T-helper 2 cell treated with Interferon-gamma antibody and Interleukin-4, amounts not matched to agents 100 ng/mL and 5 ng/mL, for 36 hours (primary cell): Measurements from ENCODE around the gene SYNE2. TPM values are rescaled to one million over a fixed set of nuclear protein-coding genes. Genes with fewer than 3 reads are reported as not detected.
"Not testable (repeated sequence)": the region's sequence is repeated elsewhere in the genome, so short reads cannot be mapped to it uniquely, and the experiment has no call there.

Experiments used
- intact Hi-C: fragments of 100-400 bp; cut with micrococcal nuclease; formaldehyde crosslinking; loops from one replicate; pipeline ENCODE4 v1.15.1; 2023
- total RNA-seq: library from RNA; stranded (reverse); gene quantifications from 2 replicates; pipeline ENCODE4 v1.2.3, GENCODE V29; 2022

The SYNE2 gene
- total RNA-seq, 1 donor from 2014 or later, result 75.6 TPM

DNA sequence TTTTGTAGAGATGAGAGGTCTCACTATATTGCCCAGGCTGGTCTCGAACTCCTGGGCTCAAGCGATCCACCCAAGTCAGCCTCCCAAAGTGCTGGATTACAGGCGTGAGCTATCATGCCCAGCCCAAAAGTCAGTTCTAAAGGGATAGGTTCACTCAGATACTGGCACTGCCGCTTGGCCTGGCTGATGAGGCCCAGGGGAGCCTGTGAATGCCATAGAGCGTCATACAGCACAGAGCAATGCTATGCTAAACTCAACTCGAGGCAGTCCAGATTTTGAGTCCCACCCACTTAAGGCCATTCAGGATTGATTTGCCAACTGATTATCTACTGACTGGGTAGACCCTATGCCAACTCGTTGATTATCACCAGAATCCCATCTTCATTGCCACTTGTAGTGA, 262.0 kb downstream of the SYNE2 start:
- intact Hi-C loops, result no loop called here

DNA sequence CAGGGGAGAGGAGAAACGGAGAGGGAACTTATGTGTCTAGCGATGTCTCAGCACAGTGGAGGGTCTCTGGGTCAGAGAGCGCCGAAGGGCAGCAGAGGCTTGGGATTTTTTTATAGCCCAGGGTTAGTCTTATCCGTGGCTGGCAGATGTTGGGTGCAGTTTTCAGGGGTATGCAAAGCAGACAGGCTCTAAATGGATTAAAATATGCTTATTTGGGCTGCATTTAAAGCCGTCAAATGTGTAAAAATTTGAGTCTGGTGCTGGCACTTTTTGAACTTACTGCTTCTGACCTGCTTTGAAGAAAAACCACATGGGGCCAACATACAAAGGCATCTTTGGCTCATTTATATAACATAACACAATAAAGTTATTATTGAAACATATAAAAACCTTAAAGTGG, 262.6 kb downstream of the SYNE2 start:
- intact Hi-C loops, result no loop called here

DNA sequence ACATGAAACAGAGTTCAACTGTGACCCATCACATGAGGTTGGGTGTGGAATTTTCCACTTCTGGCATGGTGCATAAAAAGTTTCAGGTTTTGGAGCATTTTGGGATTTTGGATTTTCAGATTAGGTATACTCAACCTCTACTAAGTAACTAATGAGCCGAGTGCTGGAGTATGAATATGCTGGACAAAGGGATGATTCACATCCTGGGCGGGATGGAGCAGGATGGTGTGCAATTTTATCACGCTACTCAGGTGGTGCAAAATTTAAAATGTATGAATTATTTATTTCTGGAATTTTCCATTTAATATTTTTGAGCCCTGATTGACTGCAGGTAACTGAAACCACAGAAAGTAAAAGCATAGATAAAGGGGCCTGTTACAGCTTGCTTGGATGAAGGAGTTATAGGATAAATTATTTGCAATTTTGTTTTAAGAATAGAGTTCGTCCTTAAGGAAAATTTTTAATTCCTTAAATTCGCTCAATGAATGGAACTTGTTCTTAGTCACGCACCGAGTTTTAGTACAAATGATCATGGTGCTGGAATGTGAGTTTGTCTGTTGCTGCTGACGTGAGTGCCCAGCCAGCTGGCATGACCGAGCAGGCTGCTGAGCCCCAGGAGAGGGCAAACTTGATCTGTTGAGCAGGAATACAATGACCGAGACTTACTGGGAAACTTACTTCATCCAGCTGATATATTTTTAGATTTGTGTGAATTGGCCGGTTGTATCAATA, 265.0 kb downstream of the SYNE2 start:
- intact Hi-C loops, result no loop called here

DNA sequence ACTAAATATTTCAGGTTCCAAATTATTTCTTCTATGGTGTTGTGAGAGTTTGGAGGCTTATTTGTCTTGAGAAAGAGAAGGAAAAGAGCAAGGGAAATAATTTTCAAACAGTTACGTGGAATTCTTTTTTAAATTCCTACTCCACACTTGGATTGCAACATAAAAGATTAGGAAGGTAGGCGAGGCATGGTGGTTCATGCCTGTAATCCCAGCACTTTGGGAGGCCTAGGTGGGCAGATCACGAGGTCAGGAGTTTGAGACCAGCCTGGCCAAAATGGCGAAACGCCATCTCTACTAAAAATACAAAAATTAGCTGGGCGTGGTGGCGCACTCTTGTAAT, 265.6 kb downstream of the SYNE2 start:
- intact Hi-C loops, result not testable (repeated sequence)

DNA sequence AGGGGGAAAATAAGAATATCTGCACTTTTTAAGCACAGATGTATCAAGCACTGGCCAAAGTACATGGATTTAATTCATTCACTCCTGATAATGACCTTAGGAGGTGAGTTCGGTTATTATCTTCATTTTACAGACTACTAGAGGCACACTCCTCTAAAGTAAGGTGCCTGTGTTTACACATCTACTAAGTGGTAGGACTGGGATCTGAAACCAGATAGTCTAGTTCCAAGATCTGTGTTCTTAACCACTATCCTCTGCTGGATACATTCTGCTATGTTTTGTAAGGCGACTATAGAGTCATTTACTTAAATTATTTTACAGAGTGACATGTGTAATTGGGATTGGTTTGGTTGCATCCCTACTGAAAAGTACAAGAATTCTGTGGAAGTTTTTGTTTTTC, 266.1 kb downstream of the SYNE2 start:
- intact Hi-C loops, result no loop called here

DNA sequence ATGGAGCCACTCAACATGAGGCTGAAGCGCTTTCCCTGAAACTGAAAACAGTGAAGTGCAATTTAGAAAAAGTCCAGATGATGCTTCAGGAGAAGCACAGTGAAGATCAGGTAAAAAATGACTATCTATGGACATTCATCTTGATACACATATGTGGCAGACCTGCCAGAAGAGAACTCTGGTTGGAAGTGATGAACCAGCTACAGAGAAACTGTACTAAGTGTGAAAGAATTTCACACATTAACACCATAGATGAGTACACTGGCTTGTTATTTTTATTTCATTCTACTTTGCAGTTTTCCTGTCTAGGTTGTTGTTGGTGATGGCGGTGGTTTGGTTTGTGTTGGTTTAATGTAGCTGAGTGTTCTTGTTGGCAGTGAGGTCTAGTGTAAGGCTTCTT, 266.7 kb downstream of the SYNE2 start:
- intact Hi-C loops, result no loop called here

DNA sequence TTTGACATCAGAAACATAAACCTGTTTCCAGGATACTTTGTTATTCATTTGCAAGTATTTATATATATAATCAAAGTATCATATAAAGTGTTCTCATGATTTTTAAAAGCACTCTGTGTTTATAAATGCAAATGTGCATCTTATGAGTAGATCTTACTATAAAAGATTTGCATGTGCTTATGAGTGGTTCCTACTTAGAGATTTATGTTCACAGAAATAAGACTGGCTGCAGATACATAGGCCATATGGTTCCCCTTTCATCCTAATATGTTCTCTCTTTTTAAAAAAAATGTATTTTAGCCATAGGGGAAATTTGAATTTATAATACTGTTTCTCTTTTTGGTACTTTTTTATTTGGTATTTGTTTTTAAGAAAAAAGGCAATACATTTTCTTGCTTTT, 267.2 kb downstream of the SYNE2 start:
- intact Hi-C loops, result no loop called here

DNA sequence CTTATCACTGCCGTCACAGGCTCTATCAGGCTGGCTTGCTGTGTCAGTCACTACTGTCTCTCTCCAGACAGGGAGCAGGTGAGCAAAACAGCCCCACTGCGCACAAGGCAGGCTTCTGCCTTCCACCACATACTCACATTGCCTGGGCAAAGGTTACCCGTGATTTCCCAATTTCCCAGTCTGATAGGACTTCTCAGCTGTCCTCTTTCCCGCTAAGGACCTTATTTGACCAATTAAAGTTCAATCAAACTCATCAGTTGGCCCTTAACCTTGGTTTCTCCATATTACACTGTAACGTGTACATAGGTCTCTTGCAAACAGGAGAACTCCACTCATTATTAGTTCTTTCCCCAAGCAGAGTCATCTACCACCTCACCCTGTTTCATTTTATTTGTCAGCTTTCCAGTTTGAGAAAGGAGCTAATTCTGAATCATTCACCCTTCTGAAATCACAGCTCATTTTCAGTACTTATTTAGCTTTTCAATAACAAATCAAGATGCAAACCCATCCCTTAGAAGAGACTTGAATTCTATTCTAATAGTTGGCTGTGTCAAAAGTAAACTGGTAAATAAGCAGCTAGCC, 270.5 kb downstream of the SYNE2 start:
- intact Hi-C loops, result no loop called here

DNA sequence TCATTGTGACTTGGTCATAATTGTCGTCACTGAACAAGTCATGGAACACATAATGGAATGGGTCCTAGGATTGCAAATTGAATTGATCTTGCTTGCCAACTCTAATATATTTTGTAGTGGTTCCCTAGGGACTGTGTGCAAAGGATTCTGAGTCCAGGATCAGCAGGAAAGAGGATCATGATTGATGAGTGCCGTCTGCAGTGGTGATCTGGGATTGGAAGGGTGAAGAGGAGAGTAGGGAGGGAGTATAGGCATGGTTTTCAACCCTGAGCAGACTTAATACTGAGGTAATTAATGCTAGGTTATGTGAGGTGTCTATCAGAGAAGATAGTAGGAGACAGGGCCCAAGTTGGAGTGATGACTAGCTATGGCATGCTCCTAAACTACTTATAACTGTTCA, 272.5 kb downstream of the SYNE2 start:
- intact Hi-C loops, result no loop called here

DNA sequence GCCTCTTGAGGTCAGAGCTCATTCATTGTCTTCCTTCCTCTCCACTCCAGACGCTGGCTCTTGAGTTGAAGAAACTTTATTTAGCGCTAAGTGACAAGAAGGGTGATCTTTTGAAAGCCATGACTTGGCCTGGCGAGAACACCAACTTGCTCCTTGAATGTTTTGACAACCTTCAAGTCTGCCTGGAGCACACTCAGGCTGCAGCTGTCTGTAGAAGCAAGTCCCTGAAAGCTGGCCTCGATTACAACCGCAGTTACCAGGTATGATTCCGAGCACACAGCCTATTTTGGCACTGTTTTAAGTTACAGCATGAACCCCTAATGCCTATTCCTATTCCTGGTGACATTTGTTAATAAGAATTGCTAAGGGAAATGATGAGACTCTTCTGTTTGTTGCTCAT, 273.7 kb downstream of the SYNE2 start:
- intact Hi-C loops, result no loop called here

DNA sequence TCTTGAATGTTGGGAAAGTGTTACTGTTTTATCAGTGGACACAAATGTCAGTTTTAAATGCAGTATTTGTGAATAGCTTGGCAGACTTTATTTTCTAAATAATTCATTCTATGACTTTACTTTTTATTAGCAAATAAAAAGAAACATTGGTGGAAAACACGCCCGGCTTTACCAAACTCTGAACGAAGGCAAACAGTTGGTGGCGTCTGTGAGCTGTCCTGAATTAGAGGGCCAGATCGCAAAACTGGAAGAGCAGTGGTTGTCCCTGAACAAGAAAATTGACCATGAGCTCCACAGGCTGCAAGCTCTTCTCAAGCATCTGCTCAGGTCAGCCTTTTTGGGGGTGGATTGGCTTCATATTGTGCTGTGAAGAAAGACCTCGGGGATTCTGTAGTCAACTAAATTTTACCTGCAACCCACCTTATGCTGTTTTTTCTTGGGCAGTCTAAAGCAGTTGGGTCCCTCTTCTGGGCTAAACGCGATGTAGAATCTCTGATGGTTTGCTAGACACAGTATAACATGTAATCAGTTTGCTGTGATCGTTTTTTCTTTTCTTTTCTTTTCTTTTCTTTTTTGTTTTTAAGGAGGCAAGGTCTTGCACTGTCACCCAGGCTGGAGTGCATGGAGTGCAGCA, 285.0 kb downstream of the SYNE2 start:
- intact Hi-C loops, result no loop called here

DNA sequence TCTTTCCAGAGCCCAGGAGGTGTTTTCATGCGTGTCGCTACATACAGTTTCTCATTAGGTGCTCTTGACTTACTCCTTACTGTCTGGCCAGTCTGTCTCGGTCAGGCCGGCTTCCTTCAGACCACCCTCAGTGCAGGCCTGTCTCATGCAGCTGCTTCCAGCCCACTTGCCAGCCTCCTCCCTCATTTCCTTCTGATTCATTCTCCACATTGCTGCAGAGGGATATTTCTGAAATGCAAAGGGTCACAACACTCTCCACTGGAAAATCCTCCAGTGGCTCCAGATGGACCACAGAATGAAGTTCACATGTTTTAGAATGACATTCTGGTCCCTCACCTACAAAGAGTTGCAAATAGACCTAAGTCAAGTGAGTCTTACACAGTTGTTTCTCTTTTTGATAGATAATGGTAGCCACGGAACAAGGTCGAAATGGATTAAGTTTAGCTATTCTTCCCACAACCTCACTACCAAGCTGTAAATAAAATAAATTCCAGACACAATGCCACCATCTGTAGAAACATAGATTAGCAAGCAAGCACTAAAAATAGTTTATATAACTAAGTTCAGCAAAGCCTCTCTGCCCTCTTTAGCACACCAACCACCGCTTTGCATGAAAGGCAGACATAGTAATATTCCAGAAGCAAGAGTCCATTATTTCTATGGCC, 294.5 kb downstream of the SYNE2 start:
- intact Hi-C loops, result no loop called here

DNA sequence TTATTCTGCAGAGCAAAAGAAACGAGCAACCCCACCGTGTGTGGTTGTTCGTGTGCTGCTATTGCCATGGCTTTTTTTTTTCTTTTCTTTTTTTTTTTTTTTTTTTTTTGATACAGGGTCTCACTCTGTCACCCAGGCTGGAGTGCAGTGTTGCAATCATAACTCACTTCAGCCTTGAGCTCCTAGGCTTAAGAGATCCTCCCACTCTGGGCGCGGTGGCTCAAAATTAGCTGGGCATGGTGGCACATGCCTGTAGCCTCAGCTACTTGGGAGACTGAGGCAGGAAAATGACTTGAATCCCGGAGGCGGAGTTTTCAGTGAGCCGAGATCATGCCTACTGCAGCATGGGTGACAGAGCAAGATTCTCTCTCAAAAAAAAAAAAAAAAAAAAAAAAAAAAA, 297.1 kb downstream of the SYNE2 start:
- intact Hi-C loops, result loop anchor here (10.0 kb wide), 1 partner anchor 145 kb away; the partner anchor contains the start of gene ESR2

DNA sequence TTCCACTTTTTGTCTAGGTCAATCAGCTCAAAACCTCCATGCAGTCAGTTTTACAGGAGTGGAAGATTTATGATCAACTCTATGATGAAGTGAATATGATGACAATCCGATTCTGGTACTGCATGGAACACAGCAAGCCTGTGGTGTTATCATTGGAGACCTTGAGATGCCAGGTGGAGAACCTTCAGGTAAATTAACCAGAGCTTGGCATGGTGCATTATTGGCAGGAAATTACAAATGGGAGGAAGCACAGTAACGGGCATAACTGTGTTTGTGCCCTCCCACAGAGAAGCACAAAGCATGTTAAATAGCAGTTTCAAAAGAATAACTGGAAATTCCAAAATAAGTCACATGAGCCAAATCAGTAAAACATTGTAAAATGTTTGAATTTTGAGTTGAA, 305.8 kb downstream of the SYNE2 start:
- intact Hi-C loops, result loop anchor here (10.0 kb wide), 1 partner anchor 136 kb away; the partner anchor contains the start of gene ESR2

DNA sequence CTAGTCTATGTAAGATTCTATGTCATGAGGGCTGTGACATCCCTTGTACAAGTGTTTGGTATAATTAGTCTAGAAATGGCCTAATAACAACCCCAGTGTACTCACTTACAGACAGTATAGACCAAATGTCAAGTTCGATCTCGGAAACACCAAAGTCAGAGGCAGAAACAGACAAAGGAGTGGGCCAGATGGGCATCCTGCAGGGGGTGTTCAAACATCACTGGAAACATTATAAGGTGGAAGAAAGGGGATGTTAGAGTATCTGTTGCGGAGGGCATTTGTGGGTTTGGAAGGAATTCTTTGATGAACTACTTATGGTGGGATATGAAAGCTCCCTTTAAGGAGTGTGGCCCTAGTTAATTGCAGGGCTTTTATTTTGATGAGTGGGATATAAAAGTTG, 306.8 kb downstream of the SYNE2 start:
- intact Hi-C loops, result loop anchor here (10.0 kb wide), 1 partner anchor 135 kb away; the partner anchor contains the start of gene ESR2

DNA sequence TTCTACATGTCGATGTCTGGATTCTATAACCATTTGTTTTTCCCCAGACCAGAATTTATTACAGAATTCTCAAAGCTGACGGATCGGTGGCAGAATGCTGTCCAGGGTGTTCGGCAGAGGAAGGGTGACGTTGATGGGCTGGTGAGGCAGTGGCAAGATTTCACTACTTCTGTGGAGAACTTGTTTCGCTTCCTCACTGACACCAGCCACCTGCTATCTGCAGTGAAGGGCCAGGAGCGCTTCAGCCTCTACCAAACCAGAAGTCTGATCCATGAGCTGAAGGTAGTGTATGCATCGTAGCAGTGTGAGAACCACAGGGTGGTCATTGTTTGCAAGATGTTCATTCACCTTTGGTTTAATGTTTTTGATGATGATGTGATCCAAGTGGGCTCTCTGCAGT, 317.4 kb downstream of the SYNE2 start:
- intact Hi-C loops, result no loop called here

DNA sequence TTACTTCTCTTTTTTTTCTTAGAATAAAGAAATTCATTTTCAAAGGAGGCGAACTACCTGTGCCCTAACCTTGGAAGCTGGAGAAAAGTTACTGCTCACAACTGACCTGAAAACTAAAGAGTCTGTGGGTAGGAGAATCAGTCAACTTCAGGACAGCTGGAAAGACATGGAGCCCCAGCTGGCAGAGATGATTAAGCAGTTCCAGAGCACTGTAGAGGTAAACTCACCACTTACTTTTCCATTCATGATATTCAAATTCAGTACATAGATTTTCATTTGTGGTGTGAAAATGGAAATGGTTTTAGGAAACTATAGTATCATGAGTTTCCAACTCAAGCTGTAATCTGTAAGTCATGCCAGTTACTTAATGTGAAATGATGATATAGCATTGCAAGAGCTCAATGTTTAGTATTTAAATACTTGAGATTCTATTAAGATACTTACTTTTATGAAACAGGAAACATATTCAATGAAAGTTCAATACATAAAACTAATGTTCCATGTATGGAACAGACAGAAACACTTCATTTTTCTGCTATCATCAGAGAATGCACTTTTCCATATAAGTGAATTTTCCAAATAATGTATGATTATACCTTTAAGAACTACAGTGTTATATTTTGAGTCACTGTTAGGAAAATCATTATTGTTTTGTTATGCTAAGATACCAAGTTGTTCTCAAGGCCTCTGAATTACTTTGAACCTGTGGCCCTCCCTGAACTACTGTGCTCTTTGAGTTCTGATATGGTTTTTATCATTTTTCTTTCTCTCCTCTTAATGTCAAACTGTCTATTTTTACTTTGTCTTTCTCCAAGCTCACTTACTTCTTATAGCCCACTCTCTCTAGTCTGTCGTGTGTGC, 322.3 kb downstream of the SYNE2 start:
- intact Hi-C loops, result no loop called here

DNA sequence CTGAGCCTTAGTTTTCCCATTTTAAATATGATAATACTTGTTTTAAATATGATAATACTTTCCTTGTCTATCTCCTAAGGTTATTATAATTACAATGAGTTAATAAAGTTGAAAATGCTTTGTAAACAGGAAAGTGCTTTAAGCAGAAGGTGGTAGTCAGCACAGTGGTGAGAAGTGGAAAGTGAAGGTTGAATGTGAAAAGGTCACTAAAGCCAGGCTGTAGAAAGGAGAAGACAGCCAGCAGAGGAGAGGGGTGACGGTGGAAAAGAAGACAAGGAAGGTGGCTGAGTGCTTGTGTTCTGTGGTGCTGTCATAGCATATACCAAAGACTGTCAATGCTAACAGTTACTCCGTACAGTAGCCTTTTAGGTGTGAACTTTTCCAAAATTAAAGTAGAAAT, 323.5 kb downstream of the SYNE2 start:
- intact Hi-C loops, result no loop called here

DNA sequence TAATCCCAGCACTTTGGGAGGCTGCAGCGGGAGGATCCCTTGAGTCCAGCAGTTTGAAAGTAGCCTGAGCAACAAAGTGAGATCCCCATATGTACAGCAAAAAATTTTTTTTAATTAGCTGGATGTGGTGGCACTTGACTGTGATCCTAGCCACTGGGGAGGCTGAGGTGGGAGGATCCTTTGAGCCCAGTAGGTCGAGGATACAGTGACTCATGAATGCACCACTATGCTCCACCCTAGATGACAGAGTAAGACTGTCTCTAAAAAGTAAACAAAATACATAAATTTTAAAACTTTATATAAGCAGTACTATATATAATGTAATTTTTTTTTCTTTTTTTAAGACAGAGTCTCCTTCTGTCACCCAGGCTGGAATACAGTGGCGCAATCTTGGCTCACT, 326.0 kb downstream of the SYNE2 start:
- intact Hi-C loops, result no loop called here

DNA sequence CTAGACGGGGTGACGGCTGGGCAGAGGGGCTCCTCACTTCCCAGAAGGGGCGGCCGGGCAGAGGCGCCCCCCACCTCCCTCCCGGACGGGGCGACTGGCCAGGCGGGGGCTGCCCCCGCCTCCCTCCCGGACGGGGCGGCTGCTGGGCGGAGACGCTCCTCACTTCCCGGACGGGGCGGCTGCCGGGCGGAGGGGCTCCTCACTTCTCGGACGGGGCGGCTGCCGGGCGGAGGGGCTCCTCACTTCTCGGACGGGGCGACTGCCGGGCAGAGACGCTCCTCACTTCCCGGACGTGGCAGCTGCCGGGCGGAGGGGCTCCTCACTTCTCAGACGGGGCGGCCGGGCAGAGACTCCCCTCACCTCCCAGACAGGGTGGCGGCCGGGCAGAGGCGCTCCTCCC, 330.1 kb downstream of the SYNE2 start:
- intact Hi-C loops, result not testable (repeated sequence)

DNA sequence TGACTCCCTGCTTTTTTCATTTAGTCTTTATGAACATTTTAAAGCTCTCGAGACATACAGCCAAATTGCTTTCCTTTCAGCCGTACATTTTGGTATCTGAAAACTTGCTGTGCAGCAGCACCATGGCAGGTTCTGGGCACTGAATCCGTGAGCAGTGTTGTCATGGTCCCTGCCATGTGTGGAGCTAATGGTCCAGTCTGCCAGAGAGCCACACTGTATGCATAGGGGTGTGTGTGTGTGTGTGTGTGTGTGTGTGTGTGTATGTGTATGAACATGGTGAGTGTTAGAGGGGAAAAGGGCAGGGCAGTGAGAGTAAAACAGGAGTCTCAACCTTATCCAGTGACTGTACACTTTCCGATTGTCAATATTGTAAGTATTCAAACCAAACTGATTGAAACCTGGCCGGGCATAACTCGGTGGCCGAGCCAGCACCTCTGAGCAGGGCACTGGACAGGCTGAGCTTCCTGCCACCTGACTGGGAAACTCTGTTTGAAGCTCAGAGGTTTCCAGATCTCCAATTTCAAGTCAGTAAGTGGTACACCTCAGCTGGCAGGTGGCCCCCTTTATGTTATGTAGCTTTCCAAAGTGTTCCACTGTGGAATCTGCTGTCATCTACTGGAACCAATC, 331.4 kb downstream of the SYNE2 start:
- intact Hi-C loops, result no loop called here
